Myocyte (in vitro differentiated cells): ENCODE results near the gene VPS50. TPM values are rescaled to one million over a fixed set of nuclear protein-coding genes. Genes with fewer than 3 reads are reported as not detected.

Experiments
- DNase-seq: peaks from one replicate; pipeline ENCODE4 v3.0.0-alpha.2; 2012; ENCODE audit warnings: low read depth
- total RNA-seq: library from RNA; depleted of rRNA; stranded (reverse); fragments of >200 nt; gene quantifications from 2 replicates; pipeline ENCODE4 v1.2.3, GENCODE V29; 2014

Gene VPS50
- total RNA-seq, 1 donor from 2014 or later, result 46.6 TPM

DNA sequence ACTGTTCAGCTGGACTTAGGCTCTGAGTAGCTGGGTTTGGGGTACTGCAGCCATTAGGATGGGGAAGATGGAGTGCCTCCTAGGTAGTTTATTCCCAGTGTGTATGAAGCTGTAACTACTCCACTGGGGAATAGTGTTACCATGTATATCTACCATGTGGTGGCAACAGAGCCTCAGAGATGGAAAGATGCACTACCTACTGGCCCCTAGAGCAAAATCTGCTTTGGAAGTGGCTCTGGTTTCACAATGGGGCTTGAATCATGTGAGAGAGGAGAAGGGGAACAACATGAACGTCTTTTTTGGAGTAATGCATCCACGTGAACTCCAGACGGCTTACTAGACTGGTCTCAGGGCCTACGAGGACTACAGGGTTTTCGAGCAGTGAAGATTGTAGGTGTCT is 175.1 kb downstream of the VPS50 start:
- DNase-seq, result no peak

DNA sequence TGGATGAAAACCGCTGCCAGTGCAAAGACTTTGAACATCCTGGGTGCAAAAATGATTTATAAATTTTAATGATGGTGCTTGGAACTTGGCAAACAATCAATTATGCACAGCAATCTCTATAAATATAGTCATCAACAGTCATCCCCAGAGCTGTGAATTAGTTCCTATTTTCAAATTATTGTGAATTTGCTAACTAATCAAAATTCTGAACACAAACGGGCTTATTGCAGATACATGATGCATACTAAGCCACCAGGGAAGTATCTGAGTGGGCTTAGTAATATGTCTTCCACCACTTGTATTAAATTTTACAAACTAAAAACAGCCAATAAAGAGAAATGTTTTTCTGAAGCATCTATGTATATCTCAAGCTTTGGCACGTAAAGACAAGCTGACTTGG is 177.2 kb downstream of the VPS50 start:
- DNase-seq, result no peak

Other genes with a start within 250 kb of the VPS50 start
- 15.0 and 17.6 TPM in 2 replicates for gene SAMD9, start 114.4 kb upstream of the VPS50 start, total RNA-seq
- 25.0 and 27.7 TPM in 2 replicates for gene SAMD9L, start 84.0 kb upstream of the VPS50 start, total RNA-seq
- gene HEPACAM2, start 5.9 kb upstream of the VPS50 start, total RNA-seq, result not detected in 2 replicates